GM20431 (cell line): ENCODE results near the gene FAM110D.

Experiments
- in situ Hi-C: fragments of 300-500 bp; cut with MseI, MboI; formaldehyde crosslinking; loops from one replicate; pipeline ENCODE4 v1.15.0; 2020; ENCODE audit warnings: low sequenced_read_pairs; ENCODE audit not compliant: unreplicated experiment

Gene FAM110D

GRCh38 chr1:26158908-26159742 is at the start of gene FAM110D:
Gene FAM110D (plus strand): TSS chr1:26159079. CDS start chr1:26161292, 2,213 bp downstream.
- in situ Hi-C loops: loop anchor here (10.0 kb wide), 1 partner anchor 54 kb away; no protein-coding TSS in a partner anchor

- in situ Hi-C loops: loop anchor here (10.0 kb wide), 1 partner anchor 45 kb away; the partner anchor contains the start of gene FAM110D
These were observed 49.4 kb upstream of the FAM110D start for GRCh38 chr1:26109229-26110164.

GRCh38 chr1:26110731-26111529 is 47.9 kb upstream of the FAM110D start:
- in situ Hi-C loops: no loop called here

- in situ Hi-C loops: no loop called here
These were observed 47.1 kb upstream of the FAM110D start, which contains the start of gene PDIK1L for GRCh38 chr1:26111530-26112406. Gene PDIK1L (plus strand): TSS chr1:26111824. CDS start chr1:26114309, 2,485 bp downstream.

GRCh38 chr1:26112407-26112775 is 46.5 kb upstream of the FAM110D start:
- in situ Hi-C loops: no loop called here

GRCh38 chr1:26114165-26114927 is 44.5 kb upstream of the FAM110D start:
- in situ Hi-C loops: no loop called here

- in situ Hi-C loops: no loop called here
These were observed 38.8 kb upstream of the FAM110D start for GRCh38 chr1:26119892-26120608.

GRCh38 chr1:26121854-26122773 is 36.8 kb upstream of the FAM110D start:
- in situ Hi-C loops: no loop called here

GRCh38 chr1:26122988-26123973 is 35.6 kb upstream of the FAM110D start:
- in situ Hi-C loops: no loop called here

GRCh38 chr1:26124418-26125331 is 34.2 kb upstream of the FAM110D start:
- in situ Hi-C loops: no loop called here

- in situ Hi-C loops: no loop called here
These were observed 33.5 kb upstream of the FAM110D start for GRCh38 chr1:26125382-26125781.

GRCh38 chr1:26125946-26126320 is 32.9 kb upstream of the FAM110D start:
- in situ Hi-C loops: no loop called here

- in situ Hi-C loops: no loop called here
These were observed 32.4 kb upstream of the FAM110D start for GRCh38 chr1:26126321-26127084.
